AG04450 (cell line): ENCODE results near the gene PLXNB1. TPM values are rescaled to one million over a fixed set of nuclear protein-coding genes. Genes with fewer than 3 reads are reported as not detected.

ENCODE experiments used
- CTCF ChIA-PET: fragments of 300-600, 350-600 bp; formaldehyde crosslinking; extraction: SDS; loops from one replicate; lab custom pipeline; 2022; ENCODE audit warnings: antibody characterized with exemption, inconsistent platforms; lab: Charles Lee
- POLR2A ChIA-PET: fragments of 350-600 bp; formaldehyde crosslinking; extraction: SDS; loops from one replicate; lab custom pipeline; 2021; ENCODE audit warnings: antibody characterized with exemption, inconsistent platforms; lab: Yijun Ruan, JAX
- DNase-seq: peaks from one replicate; pipeline ENCODE4 v3.0.0-alpha.2; 2011; ENCODE audit warnings: low read depth, low spot score
- H3K27ac ChIP-seq: one replicate; pipeline ENCODE4 v1.5.1; 2012; ENCODE audit warnings: low read depth, low read length, control low read depth
- H3K27me3 ChIP-seq: one replicate; pipeline ENCODE4 v1.6.0; 2012; ENCODE audit warnings: low read length; ENCODE audit not compliant: control insufficient read depth, insufficient read depth
- H3K4me3 ChIP-seq: 2 replicates; pipeline ENCODE4 v1.5.1; 2011; ENCODE audit warnings: mild to moderate bottlenecking, low read depth, low read length, control low read depth
- H3K9me3 ChIP-seq: 2 replicates; pipeline ENCODE4 v1.5.1; 2012; ENCODE audit warnings: low read length; ENCODE audit not compliant: control insufficient read depth, insufficient read depth
- polyA plus RNA-seq: library from polyadenylated mRNA; depleted of rRNA; stranded (reverse); fragments of >200 nt; gene quantifications from 2 replicates; pipeline ENCODE4 v1.2.3, GENCODE V29; 2011
- TF ChIP-seq, protein P1 (sequence below): IDR thresholded peaks from 2 replicates; pipeline ENCODE4 v1.5.1; 2011; ENCODE audit warnings: low read depth, low read length, control low read depth, inconsistent platforms

PLXNB1 gene
- polyA plus RNA-seq, 1 experiment, result 13.4 TPM

DNA sequence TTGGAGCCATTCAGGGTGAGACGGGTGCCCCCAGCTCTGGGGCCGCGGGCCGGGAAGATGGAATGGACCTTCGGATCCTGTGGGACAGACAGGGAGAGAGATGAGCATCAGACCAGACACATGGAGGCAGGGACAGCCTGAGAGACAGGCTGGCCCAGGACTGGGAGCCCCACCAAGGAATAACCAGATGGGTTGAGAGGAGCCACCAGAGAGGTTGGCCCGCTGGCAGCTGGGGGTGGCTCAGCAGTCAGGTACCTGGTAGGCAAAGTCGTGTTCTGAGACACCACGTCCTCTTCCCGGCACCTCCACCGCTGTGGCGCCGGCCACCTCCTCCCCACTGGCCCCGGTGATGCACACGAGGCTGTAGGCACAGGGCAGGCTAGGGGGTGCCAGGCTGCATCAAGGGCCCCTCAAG, 13.8 kb downstream of the PLXNB1 start:
- Histone ChIP-seq H3K4me3 (no peak overlapping the region), H3K27me3 (no peaks in the 10 kb centered on the region), H3K9me3 (no peaks in the 10 kb centered on the region), H3K27ac (no peak overlapping the region)
- CTCF ChIA-PET, result interaction anchor here (1.6 to 5.8 kb wide), 2 partner anchors 15 to 20 kb away, joined by 7 to 38 read pairs; no protein-coding TSS in a partner anchor
- POLR2A ChIA-PET, result no interaction called here
- DNase-seq, result no peak
- TF ChIP-seq, protein P1, sequence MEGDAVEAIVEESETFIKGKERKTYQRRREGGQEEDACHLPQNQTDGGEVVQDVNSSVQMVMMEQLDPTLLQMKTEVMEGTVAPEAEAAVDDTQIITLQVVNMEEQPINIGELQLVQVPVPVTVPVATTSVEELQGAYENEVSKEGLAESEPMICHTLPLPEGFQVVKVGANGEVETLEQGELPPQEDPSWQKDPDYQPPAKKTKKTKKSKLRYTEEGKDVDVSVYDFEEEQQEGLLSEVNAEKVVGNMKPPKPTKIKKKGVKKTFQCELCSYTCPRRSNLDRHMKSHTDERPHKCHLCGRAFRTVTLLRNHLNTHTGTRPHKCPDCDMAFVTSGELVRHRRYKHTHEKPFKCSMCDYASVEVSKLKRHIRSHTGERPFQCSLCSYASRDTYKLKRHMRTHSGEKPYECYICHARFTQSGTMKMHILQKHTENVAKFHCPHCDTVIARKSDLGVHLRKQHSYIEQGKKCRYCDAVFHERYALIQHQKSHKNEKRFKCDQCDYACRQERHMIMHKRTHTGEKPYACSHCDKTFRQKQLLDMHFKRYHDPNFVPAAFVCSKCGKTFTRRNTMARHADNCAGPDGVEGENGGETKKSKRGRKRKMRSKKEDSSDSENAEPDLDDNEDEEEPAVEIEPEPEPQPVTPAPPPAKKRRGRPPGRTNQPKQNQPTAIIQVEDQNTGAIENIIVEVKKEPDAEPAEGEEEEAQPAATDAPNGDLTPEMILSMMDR, result no peak

DNA sequence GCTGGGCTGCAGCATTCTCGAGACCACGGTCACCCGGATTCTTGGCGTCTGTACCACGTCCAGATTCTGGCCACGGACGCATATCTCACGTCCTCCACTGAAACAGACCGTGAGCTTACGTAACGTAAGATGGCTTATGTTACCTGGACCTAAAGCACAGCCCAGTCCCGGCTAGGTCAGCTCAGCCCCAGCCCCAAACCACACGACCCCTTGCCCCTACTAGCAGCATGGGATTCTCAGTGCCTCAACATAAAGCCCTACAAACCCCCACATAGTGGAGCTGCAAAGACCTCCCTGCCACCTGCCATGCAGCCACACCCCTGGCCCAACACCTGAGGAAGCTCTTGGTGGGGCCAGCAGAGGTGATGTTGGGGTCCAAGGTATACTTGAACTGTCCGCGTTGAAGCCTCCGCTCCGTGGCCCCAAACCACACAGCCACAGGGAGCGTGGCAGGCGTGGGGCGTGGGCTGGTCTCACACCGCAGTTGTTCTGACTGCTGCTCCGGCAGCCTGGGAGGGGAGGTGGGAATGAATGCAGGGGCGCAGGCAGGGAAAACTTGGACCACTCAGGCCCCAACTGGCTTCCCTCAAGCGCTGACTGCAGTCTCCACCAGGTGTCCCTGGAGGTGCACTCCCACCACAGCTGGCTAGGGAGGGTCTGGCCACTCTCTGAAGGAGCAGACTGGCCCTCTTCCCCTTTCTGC, 14.5 kb downstream of the PLXNB1 start:
- ChIA-PET POLR2A (no interaction called here), CTCF (interaction anchor here (1.6 to 5.8 kb wide), 2 partner anchors 14 to 20 kb away, joined by 7 to 38 read pairs; no protein-coding TSS in a partner anchor)
- Histone ChIP-seq H3K27ac (no peak overlapping the region), H3K9me3 (no peaks in the 10 kb centered on the region), H3K27me3 (no peaks in the 10 kb centered on the region), H3K4me3 (no peak overlapping the region)
- TF ChIP-seq, protein P1, result no peak
- DNase-seq, result no peak

DNA sequence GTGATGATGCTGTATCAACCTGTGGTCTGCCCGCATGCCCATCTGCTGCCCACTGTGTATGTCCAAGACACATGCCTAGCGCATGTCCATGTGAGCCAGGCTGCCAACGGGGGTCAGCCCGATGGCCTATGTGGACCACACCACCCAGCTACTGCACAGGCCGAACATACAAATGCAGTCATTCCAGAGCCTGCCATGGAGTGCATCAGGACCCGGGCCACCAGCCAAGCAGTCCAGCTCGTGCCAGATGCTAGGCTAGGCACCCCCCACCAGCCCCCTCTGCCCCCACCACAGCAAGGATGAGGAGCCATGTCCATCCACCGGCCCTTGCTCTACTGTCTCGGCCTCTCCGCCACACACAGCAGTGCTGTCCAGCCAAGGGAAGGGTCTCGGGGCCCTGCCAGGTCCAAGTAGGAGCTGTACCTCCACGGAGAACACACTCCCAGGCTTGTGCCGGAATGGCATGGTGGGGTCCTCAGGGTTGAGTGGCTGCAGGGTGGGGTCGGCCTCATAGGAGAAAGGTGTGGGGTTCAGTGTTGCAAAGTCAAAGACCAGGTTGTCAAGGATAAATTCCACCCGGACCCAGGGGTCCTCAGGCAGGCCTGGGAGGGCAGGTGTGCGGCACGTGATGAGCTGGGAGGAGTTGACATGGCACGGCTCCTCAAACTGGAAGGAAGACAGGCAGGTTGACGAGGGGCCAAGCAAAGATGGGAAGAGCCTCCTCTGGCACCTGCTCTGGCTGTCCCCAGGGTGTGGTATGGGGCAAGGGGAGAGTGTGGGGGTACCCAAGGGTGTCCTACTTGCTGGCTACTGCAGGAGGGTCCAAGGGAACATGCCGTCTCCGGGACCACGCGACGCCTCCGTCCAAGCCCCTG, 15.3 kb downstream of the PLXNB1 start:
- H3K4me3 ChIP-seq, result no peak overlapping the region
- TF ChIP-seq, protein P1, result no peak
- no peaks in the 10 kb centered on the region for H3K9me3 ChIP-seq
- H3K27me3 ChIP-seq, result no peaks in the 10 kb centered on the region
- DNase-seq, result no peak
- CTCF ChIA-PET, result interaction anchor here (1.6 to 5.8 kb wide), 2 partner anchors 14 to 21 kb away, joined by 7 to 38 read pairs; no protein-coding TSS in a partner anchor
- H3K27ac ChIP-seq, result no peak overlapping the region
- POLR2A ChIA-PET, result no interaction called here

DNA sequence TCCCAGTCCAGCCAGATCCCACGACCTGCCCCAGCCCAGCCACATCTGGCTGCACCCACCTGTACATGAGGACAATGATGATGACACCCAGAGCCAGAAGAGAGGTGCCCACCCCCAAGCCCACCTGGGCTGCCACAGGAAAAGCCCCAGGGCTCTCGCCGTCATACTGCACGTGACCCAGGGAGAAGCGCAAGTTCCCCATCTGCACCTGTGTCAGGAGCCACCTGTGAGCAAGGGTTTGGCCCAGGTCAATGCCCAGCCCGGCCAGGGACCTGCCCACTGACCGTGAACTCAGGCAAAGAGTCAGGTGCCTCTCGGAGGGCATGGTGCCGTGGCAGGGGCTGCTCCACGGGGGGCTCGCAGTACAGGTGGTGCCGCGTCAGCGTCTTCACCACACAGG, 16.3 kb downstream of the PLXNB1 start:
- no peak overlapping the region for H3K27ac ChIP-seq
- TF ChIP-seq, protein P1, result no peak
- POLR2A ChIA-PET, result no interaction called here
- no peak overlapping the region for H3K4me3 ChIP-seq
- H3K9me3 ChIP-seq, result no peaks in the 10 kb centered on the region
- CTCF ChIA-PET, result interaction anchor here (1.9 kb wide), 1 partner anchor 13 kb away, joined by 8 read pairs; no protein-coding TSS in a partner anchor
- H3K27me3 ChIP-seq, result no peaks in the 10 kb centered on the region
- DNase-seq, result no peak
